Parathyroid adenoma (tissue), 2 donors: Measurements from ENCODE around the gene AREG.

Experiments
- H2AFZ ChIP-seq: fragments of 300-600 bp; sonication (generic); one replicate; pipeline ENCODE4 v1.7.0; 2017; ENCODE audit warnings: antibody characterized with exemption, mild to moderate bottlenecking
- H3K27ac ChIP-seq: fragments of 300-600 bp; sonication (generic); one replicate; pipeline ENCODE4 v1.7.0; 2017
- H3K27me3 ChIP-seq: fragments of 300-600 bp; sonication (generic); one replicate; pipeline ENCODE4 v1.7.0; 2017; ENCODE audit warnings: low read length; ENCODE audit not compliant: control insufficient read depth, insufficient read depth
- H3K36me3 ChIP-seq: fragments of 300-600 bp; sonication (generic); one replicate; pipeline ENCODE4 v1.7.0; 2017; ENCODE audit warnings: low read length; ENCODE audit not compliant: control insufficient read depth, insufficient read depth
- H3K4me1 ChIP-seq: fragments of 300-600 bp; sonication (generic); one replicate; pipeline ENCODE4 v1.7.0; 2017; ENCODE audit warnings: control low read depth
- H3K4me2 ChIP-seq: fragments of 300-600 bp; sonication (generic); one replicate; pipeline ENCODE4 v1.7.0; 2017; ENCODE audit warnings: low read length
- H3K4me3 ChIP-seq: fragments of 300-600 bp; sonication (generic); one replicate; pipeline ENCODE4 v1.7.0; 2017; ENCODE audit warnings: low read depth, low read length
- H3K79me2 ChIP-seq: fragments of 300-600 bp; sonication (generic); one replicate; pipeline ENCODE4 v1.7.0; 2017; ENCODE audit warnings: control low read depth
- H3K9ac ChIP-seq: fragments of 300-600 bp; sonication (generic); one replicate; pipeline ENCODE4 v1.7.0; 2017; ENCODE audit warnings: mild to moderate bottlenecking
- H3K9me3 ChIP-seq: fragments of 300-600 bp; sonication (generic); one replicate; pipeline ENCODE4 v1.7.0; 2017; ENCODE audit warnings: low read length; ENCODE audit not compliant: control insufficient read depth
- CTCF ChIP-seq: fragments of 300-600 bp; sonication (generic); IDR thresholded peaks from one replicate; pipeline ENCODE4 v1.7.0; 2017; ENCODE audit warnings: antibody characterized with exemption, mild to moderate bottlenecking
- donor health status: primary hyperparathyroidism.

Gene AREG

GRCh38 chr4:74466242-74466641 is 21.3 kb downstream of the AREG start:
- no peak overlapping the region for H2AFZ ChIP-seq

GRCh38 chr4:74471264-74471663 is 26.3 kb downstream of the AREG start:
- no peak for TF ChIP-seq CTCF
- Histone ChIP-seq H3K9me3 (no peaks in the 10 kb centered on the region), H3K4me1 (no peaks in the 10 kb centered on the region), H3K79me2 (no peaks in the 10 kb centered on the region), H3K36me3 (no peaks in the 10 kb centered on the region), H3K27me3 (no peaks in the 10 kb centered on the region), H2AFZ (no peak overlapping the region), H3K4me2 (no peak overlapping the region), H3K4me3 (no peak overlapping the region), H3K27ac (no peak overlapping the region), H3K9ac (no peak overlapping the region)

More at GRCh38 chr4:74466242-74466641, 21.3 kb downstream of the AREG start:
- H3K9ac ChIP-seq = no peak overlapping the region
- H3K27ac ChIP-seq = no peak overlapping the region
- H3K27me3 ChIP-seq = no peaks in the 10 kb centered on the region
- H3K79me2 ChIP-seq = no peaks in the 10 kb centered on the region
- no peaks in the 10 kb centered on the region for H3K9me3 ChIP-seq
- H3K4me3 ChIP-seq = no peak overlapping the region
- no peaks in the 10 kb centered on the region for H3K4me1 ChIP-seq
- H3K4me2 ChIP-seq = no peak overlapping the region
- no peaks in the 10 kb centered on the region for H3K36me3 ChIP-seq
- TF ChIP-seq CTCF = no peak

- no peak overlapping the region for H3K9ac ChIP-seq
- TF ChIP-seq CTCF = no peak
- H3K4me1 ChIP-seq = no peaks in the 10 kb centered on the region
- no peak overlapping the region for H2AFZ ChIP-seq
- H3K36me3 ChIP-seq = no peaks in the 10 kb centered on the region
- no peaks in the 10 kb centered on the region for H3K9me3 ChIP-seq
- no peaks in the 10 kb centered on the region for H3K27me3 ChIP-seq
- H3K27ac ChIP-seq = no peak overlapping the region
- H3K79me2 ChIP-seq = no peaks in the 10 kb centered on the region
- no peak overlapping the region for H3K4me2 ChIP-seq
- H3K4me3 ChIP-seq = no peak overlapping the region
These were observed 28.3 kb downstream of the AREG start for GRCh38 chr4:74473155-74473811.

GRCh38 chr4:74474345-74475090 is 29.6 kb downstream of the AREG start:
- no peak overlapping the region for H3K4me3 ChIP-seq
- H3K79me2 ChIP-seq = no peaks in the 10 kb centered on the region
- H3K27ac ChIP-seq = no peak overlapping the region
- no peaks in the 10 kb centered on the region for H3K9me3 ChIP-seq
- H3K36me3 ChIP-seq = no peaks in the 10 kb centered on the region
- no peak overlapping the region for H3K4me2 ChIP-seq
- H3K9ac ChIP-seq = no peak overlapping the region
- no peaks in the 10 kb centered on the region for H3K27me3 ChIP-seq
- no peak overlapping the region for H2AFZ ChIP-seq
- H3K4me1 ChIP-seq = no peaks in the 10 kb centered on the region
- no peak for TF ChIP-seq CTCF
